ENCODE measurements around the gene FSD1L.

GRCh38 chr9:105475302-105475701, 27.5 kb downstream of the FSD1L start:
- TF ChIP-seq POLR2AphosphoS5 (IDR thresholded peaks at IDR 0.05; ENCODE audit: low read depth, low read length), result no peak
- TF ChIP-seq POLR2A (IDR thresholded peaks at IDR 0.05; ENCODE audit: low read depth, low read length), result no peak
